ENCODE data around the gene FAM13C.

Gene FAM13C

GRCh38 chr10:59265141-59265540 is 97.2 kb downstream of the FAM13C start:
- H3K36me3 ChIP-seq: peaks cover 18 to 39% (median 32%) of the 10 kb centered on the region in 3 donors
- intact Hi-C loops (cut with DNase I; ENCODE audit: low total_unique reads): no loop called here
- H3K9me3 ChIP-seq: no peaks in the 10 kb centered on the region
- no peak for DNase-seq
- no peaks in the 10 kb centered on the region for H3K4me1 ChIP-seq
- no peak overlapping the region for H3K4me3 ChIP-seq
- H3K27me3 ChIP-seq: no peaks in the 10 kb centered on the region
- no peak overlapping the region for H3K27ac ChIP-seq
- TF ChIP-seq CTCF (IDR thresholded peaks at IDR 0.05): no peak

DNA sequence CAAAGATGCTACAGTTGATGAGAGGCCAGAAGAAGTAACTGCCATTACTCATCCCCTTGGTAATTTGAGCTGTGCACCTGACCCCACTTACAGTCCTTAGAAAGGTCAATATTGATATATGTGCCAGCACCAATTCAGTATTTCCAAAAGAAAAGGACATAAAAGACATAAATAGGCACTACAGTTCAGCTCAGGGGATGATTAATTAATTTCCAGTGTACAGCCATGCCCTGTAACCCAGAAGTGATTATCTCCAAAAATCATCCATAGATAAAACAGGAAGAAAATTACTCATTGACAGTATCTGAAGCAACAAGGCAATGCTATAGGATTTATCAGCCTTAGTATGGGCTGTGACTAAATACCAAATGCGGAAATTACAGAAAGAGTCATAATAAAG is 103.5 kb downstream of the FAM13C start:
- Histone ChIP-seq H3K27me3 (no peaks in the 10 kb centered on the region), H3K36me3 (peaks cover 8 to 11% (median 9%) of the 10 kb centered on the region in 3 donors), H3K9me3 (no peaks in the 10 kb centered on the region), H3K27ac (no peak overlapping the region), H3K4me1 (no peaks in the 10 kb centered on the region), H3K4me3 (no peak overlapping the region)
- intact Hi-C loops (cut with DNase I; ENCODE audit: low total_unique reads): no loop called here
- no peak for DNase-seq
- no peak for TF ChIP-seq CTCF (IDR thresholded peaks at IDR 0.05)

DNA sequence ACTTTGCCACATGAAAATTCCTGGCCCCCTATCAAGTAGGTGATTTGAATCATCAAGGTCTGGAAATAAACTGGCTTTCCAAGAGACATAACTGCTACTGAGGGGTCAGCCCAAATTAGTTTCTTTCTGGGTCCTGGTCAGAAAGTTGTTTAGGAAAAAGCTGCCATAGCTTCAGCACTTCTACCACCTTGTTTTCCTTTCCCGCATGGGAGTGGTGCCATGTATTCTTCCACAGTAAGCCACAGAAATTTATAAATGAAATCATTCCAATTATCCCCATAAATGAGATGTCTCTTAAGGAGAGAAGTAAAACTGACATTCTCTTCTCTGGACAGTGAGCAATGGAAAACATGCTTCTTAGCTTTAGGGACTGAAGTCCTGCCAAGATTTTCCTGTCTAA is 105.1 kb downstream of the FAM13C start:
- no peak for DNase-seq
- Histone ChIP-seq H3K36me3 (peaks cover 12 to 18% (median 17%) of the 10 kb centered on the region in 3 donors), H3K4me1 (no peaks in the 10 kb centered on the region), H3K4me3 (no peak overlapping the region), H3K27me3 (no peaks in the 10 kb centered on the region), H3K9me3 (no peaks in the 10 kb centered on the region), H3K27ac (no peak overlapping the region)
- intact Hi-C loops (cut with DNase I; ENCODE audit: low total_unique reads): no loop called here
- no peak for TF ChIP-seq CTCF (IDR thresholded peaks at IDR 0.05)

GRCh38 chr10:59255463-59255862 is 106.9 kb downstream of the FAM13C start:
- H3K27ac ChIP-seq: no peak overlapping the region
- intact Hi-C loops (cut with DNase I; ENCODE audit: low total_unique reads): no loop called here
- H3K36me3 ChIP-seq: peaks cover 12 to 23% (median 17%) of the 10 kb centered on the region in 3 donors
- no peak for DNase-seq
- H3K27me3 ChIP-seq: no peaks in the 10 kb centered on the region
- no peak overlapping the region for H3K4me3 ChIP-seq
- TF ChIP-seq CTCF (IDR thresholded peaks at IDR 0.05): no peak
- no peaks in the 10 kb centered on the region for H3K9me3 ChIP-seq
- H3K4me1 ChIP-seq: no peaks in the 10 kb centered on the region

DNA sequence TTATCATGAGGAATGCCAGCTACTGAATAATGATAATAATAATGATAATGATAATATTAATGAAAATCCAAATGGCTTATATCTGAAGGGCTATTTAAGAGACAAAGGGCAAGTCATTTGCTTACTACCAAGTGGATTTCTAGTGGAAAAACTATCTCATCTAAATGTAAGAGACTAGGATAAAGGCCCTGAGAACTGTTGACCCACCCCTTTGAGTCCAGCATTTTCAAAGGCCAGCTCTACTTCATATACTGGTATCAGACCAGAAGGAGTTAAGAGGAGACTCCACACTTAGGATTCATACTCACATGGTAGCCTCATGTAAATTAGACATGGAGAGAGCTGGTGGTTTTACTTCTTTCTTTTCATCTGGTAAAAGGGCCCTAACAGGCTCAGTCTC is 109.9 kb downstream of the FAM13C start:
- no peak for TF ChIP-seq CTCF (IDR thresholded peaks at IDR 0.05)
- Histone ChIP-seq H3K4me1 (no peaks in the 10 kb centered on the region), H3K27me3 (no peaks in the 10 kb centered on the region), H3K9me3 (no peaks in the 10 kb centered on the region), H3K36me3 (peaks cover 12 to 24% (median 17%) of the 10 kb centered on the region in 3 donors), H3K27ac (no peak overlapping the region), H3K4me3 (no peak overlapping the region)
- intact Hi-C loops (cut with DNase I; ENCODE audit: low total_unique reads): no loop called here
- no peak for DNase-seq

DNA sequence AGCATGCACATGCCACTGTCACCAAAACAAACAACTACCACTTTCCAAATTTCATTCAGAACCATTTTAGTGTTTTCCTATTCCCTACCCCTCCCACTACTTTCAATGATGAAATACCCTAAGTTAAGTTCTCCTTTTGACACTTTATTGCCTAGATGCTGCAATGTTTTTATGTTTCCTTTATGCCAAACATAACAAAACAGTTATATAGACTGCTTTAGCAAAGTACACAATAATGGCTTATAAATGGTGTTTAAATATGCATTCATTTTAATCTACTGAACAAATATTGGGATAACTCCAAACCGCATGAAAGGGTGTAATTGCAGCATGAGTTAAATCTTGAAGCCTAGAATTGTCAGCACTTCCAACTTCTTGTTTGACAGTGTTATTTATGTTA is 116.7 kb downstream of the FAM13C start:
- Histone ChIP-seq H3K9me3 (no peaks in the 10 kb centered on the region), H3K27me3 (no peaks in the 10 kb centered on the region), H3K4me1 (peaks cover 0 to 7% (median 0%) of the 10 kb centered on the region in 4 donors), H3K36me3 (peaks cover 0 to 3% (median 0%) of the 10 kb centered on the region in 3 donors), H3K4me3 (no peak overlapping the region), H3K27ac (no peak overlapping the region)
- DNase-seq: no peak
- intact Hi-C loops (cut with DNase I; ENCODE audit: low total_unique reads): loop anchor here (10.0 kb wide), 1 partner anchor 219 kb away; no protein-coding TSS in a partner anchor
- TF ChIP-seq CTCF (IDR thresholded peaks at IDR 0.05): no peak
